GM12801 (cell line): ENCODE data around the gene STK38.

ENCODE experiments used
- TF ChIP-seq, protein P1 (sequence below): IDR thresholded peaks from one replicate; pipeline ENCODE4 v1.5.1; 2011; ENCODE audit warnings: control low read depth; ENCODE audit not compliant: insufficient read length; ENCODE audit errors: extremely low read depth

Gene STK38

DNA sequence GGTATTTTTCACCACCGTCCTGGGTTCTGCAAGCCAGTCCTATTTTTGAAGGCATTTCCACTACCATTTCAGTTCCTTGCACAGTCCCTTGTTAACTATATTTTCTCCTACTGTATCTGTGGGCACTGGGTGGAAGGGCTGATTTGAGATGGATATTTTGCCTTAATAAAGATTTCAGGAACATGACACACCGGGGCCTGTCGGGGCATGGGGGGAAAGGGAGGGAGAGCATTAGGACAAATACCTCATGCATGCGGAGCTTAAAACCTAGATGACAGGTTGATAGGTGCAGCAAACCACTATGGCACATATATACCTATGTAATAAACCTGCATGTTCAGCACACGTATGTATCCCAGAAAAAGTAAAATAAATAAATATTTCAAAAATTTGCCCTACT is 22.4 kb downstream of the STK38 start:
- TF ChIP-seq, protein P1, sequence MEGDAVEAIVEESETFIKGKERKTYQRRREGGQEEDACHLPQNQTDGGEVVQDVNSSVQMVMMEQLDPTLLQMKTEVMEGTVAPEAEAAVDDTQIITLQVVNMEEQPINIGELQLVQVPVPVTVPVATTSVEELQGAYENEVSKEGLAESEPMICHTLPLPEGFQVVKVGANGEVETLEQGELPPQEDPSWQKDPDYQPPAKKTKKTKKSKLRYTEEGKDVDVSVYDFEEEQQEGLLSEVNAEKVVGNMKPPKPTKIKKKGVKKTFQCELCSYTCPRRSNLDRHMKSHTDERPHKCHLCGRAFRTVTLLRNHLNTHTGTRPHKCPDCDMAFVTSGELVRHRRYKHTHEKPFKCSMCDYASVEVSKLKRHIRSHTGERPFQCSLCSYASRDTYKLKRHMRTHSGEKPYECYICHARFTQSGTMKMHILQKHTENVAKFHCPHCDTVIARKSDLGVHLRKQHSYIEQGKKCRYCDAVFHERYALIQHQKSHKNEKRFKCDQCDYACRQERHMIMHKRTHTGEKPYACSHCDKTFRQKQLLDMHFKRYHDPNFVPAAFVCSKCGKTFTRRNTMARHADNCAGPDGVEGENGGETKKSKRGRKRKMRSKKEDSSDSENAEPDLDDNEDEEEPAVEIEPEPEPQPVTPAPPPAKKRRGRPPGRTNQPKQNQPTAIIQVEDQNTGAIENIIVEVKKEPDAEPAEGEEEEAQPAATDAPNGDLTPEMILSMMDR, result no peak

DNA sequence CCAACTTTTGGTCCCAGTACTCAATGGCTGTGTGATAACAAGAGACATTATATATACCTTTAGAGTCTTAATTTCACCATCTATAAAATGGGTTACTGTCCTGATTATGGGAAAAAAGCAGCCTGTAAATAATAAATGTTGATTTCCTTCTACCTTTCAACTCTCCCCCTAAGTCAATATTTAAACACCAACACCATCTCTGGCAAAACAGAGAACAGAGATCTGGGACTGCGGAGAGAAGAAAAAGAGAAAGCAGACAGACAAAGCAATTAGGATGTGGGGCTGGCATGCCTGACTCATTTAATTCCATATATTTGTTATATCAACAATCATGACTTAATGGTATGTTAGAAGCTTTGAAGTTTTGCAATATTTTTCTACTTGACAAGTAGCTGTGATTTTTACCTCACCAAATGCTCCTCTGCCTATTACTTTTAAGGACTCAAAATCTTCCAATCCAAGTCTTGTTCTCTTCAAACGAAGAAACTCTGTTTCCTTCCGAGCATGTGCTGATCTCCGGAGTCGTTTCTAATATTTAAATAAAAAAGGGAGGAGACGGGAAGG is 23.3 kb downstream of the STK38 start:
- TF ChIP-seq, protein P1, result no peak

DNA sequence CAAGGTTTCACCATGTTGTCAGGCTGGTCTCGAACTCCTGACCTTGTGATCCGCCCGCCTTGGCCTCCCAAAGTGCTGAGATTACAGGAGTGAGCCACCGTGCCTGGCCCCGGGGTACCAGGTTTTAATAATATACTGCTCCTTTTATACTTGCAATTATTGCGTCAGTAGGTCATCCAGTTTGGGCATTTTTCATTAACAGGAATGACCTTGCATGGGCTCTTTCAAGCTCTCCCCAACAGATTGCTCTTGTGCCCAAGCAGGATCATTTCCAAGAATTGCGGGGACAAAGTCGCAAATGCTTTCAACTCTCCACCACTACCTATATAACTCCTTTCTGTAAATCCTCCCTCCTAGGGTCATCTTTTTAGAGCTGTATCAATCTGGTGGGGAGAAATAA is 23.8 kb downstream of the STK38 start:
- TF ChIP-seq, protein P1, result no peak

DNA sequence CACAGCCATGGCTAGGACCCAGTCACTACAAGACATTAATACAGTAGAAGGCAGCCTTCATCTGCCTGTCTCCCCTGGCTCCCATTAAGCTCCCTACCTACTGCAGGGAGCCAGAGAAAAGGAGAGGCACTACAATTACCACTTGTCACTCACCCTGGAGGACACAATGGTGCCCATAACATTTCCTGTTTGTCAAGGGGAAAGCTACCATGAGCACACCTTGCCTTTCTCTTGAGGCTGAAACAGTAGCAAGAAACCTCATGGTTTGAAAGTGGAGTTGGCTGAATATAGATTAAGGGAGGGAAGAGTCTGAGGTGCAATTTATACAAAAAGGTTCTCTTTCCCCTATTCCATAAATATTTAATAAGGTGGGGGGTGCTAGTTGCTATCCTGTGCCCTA is 27.9 kb downstream of the STK38 start:
- TF ChIP-seq, protein P1, result no peak

DNA sequence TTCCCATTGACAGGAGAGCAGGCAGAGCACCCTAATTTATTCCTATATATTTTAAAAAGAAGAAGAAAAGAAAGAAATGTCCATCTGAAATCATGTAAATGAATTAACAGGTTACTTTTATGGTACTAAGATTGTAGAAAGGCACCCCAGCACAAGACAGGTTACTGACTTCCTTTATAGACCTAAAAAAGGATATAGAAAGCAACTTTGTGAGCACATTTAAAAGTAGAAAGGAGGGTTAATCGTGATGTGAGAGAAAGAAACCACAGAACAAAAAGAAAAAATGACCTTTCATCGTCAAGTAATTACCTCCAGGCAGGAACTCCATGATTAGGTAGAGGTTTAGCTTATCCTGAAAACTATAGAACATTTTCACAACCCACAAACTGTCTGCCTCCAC is 29.9 kb downstream of the STK38 start:
- TF ChIP-seq, protein P1, result no peak

DNA sequence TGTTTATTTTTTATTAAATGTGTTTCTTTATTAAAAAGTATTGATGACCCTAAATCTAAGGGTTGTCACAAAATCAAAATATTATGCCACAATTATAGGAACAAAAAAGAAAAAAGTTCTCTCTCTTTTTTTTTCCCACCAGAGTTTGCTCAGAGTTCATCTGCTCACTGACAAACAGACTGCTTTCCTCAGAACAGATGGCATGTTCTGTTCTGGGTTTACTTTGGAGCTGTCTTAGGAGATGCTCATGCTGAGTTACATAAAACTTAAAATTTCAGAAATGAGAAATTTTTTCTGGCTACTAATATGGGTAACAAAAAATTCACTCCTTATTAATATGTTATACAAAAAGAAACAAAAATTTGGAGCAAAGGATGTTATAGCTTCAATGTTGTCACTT is 30.3 kb downstream of the STK38 start:
- TF ChIP-seq, protein P1, result no peak

DNA sequence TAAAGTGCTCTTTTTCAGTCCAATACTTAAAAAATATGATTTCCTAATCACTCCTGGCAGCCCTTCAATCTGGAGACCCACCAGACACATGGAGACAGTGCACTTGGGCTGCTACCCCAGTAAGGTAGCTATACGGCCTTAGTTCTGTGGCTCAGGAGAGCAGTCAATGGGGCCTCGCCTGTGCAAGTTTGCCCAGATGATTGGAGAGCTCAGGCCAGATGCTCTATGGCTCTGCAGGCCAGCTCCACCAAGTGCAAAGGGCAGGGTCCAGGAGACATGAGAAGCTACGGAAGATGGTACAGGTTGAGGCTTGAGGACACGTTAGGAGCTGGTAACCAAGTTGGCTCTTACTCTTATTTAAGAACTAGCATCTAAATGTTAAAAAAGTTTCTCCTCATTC is 30.7 kb downstream of the STK38 start:
- TF ChIP-seq, protein P1, result no peak

DNA sequence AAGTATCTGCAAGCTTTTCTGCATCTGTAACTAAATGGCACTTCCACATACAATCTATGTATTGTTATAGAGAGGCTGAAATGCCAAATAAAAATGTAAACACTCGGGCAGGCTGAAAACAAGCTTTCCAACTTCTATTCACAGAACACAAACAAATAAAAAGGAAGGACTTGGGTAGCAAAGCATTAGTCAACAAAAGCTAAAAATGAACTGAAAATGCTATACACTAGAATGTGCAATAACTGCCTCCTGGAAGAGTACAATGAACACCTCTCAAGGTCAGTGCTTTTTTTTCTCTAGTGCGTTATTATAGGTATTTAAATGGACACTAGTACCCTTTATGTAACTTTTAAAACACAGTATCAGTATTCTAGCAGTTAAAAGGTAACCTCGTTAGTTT is 31.4 kb downstream of the STK38 start:
- TF ChIP-seq, protein P1, result no peak
